Neutrophil (primary cell): ENCODE data around the gene BSPRY.

ENCODE experiments used
- H3K27ac ChIP-seq: fragments of 200-600 bp; sonication (generic); 2 replicates; pipeline ENCODE4 v1.5.1; 2016; ENCODE audit warnings: mild to moderate bottlenecking, moderate library complexity
- H3K27me3 ChIP-seq: fragments of 200-600 bp; sonication (generic); 2 replicates; pipeline ENCODE4 v1.6.0; 2016; ENCODE audit warnings: mild to moderate bottlenecking
- H3K36me3 ChIP-seq: fragments of 200-600 bp; sonication (generic); 2 replicates; pipeline ENCODE4 v1.5.1; 2017
- H3K4me1 ChIP-seq, 2 experiments: fragments of 200-600 bp in 1 of 2; sonication (generic) in 1 of 2; 1 replicate in 1 of 2; 2 replicates in 1 of 2; pipeline versions ENCODE4 v1.5.1 to v1.6.1; 2013 to 2016; ENCODE audit warnings: low read depth in 1 of 2, low read length in 1 of 2, mild to moderate bottlenecking in 1 of 2, moderate library complexity in 1 of 2; ENCODE audit not compliant: control insufficient read depth in 1 of 2, insufficient read depth in 1 of 2
- H3K4me3 ChIP-seq, 2 experiments: fragments of 200-600 bp in 1 of 2; sonication (generic) in 1 of 2; 1 replicate in 1 of 2; 2 replicates in 1 of 2; pipeline ENCODE4 v1.5.1; 2013 to 2016; ENCODE audit warnings: low read depth in 1 of 2, low read length in 1 of 2, mild to moderate bottlenecking in 1 of 2, moderate library complexity in 1 of 2
- H3K9me3 ChIP-seq: fragments of 200-600 bp; sonication (generic); 2 replicates; pipeline ENCODE4 v1.5.1; 2016
- TF ChIP-seq, protein P1 (sequence below): fragments of 200-600 bp; sonication (generic); IDR thresholded peaks from 2 replicates; pipeline ENCODE4 v1.5.1; 2016; ENCODE audit warnings: antibody characterized with exemption

BSPRY gene

DNA sequence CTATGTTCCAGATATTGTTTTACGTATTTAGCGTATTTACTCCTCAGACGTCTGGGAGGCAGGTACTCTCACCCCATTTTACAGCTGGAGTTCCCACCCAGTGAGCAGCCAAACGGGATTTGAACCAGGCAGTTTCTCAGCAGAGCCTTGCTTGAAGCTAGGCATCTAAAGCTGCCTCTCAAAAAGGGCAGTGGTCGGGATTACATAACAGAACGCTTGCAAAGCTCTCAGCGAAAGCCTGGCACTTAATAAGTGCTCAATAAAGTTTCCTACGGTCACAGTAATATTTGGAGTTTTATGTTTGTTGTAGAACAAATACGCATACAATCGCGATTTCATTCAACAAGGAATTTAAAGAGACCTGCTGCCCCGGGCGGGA lies 286 bp upstream of the BSPRY start:
- H3K4me3 ChIP-seq = peak overlapping the region; percentile 54 to 61
- H3K27ac ChIP-seq = no peak overlapping the region
- no peaks in the 10 kb centered on the region for H3K36me3 ChIP-seq
- TF ChIP-seq, protein P1, sequence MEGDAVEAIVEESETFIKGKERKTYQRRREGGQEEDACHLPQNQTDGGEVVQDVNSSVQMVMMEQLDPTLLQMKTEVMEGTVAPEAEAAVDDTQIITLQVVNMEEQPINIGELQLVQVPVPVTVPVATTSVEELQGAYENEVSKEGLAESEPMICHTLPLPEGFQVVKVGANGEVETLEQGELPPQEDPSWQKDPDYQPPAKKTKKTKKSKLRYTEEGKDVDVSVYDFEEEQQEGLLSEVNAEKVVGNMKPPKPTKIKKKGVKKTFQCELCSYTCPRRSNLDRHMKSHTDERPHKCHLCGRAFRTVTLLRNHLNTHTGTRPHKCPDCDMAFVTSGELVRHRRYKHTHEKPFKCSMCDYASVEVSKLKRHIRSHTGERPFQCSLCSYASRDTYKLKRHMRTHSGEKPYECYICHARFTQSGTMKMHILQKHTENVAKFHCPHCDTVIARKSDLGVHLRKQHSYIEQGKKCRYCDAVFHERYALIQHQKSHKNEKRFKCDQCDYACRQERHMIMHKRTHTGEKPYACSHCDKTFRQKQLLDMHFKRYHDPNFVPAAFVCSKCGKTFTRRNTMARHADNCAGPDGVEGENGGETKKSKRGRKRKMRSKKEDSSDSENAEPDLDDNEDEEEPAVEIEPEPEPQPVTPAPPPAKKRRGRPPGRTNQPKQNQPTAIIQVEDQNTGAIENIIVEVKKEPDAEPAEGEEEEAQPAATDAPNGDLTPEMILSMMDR = no peak
- peaks cover 27% of the 10 kb centered on the region for H3K27me3 ChIP-seq
- H3K4me1 ChIP-seq = peaks cover 17 to 19% of the 10 kb centered on the region in 2 experiments
- H3K9me3 ChIP-seq = no peaks in the 10 kb centered on the region

GRCh38 chr9:113350107-113350661 lies 843 bp downstream of the BSPRY start:
- Histone ChIP-seq H3K27ac (no peak overlapping the region), H3K9me3 (no peaks in the 10 kb centered on the region), H3K27me3 (peaks cover 27% of the 10 kb centered on the region), H3K4me3 (peak overlapping the region; percentile 54 to 61), H3K4me1 (peaks cover 17 to 19% of the 10 kb centered on the region in 2 experiments), H3K36me3 (no peaks in the 10 kb centered on the region)
- TF ChIP-seq, protein P1 = no peak

DNA sequence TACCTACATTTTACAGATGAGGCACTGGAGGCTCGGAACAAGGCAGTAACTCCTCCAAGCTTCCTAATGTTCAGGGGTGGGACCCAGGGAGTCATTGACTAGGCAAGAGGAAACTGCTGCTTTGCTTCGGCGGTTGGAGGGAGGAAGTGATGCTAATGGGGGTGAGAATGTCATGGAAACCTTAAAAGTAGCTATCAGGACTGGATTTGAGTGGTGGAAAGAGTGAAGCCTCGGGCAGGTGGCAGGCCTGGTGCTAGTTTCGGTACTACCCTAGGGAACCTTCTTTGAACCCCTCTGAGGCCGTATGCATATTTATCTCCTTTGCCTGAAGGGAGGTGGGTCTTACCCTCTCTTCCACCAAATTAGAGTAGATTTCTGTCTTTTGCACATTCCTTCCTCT lies 1.6 kb downstream of the BSPRY start:
- TF ChIP-seq, protein P1 = no peak
- peaks cover 17 to 19% of the 10 kb centered on the region in 2 experiments for H3K4me1 ChIP-seq
- no peaks in the 10 kb centered on the region for H3K9me3 ChIP-seq
- H3K27me3 ChIP-seq = peaks cover 27% of the 10 kb centered on the region
- H3K27ac ChIP-seq = no peak overlapping the region
- H3K4me3 ChIP-seq = peak overlapping the region in 1 of 2 experiments; percentile 61
- no peaks in the 10 kb centered on the region for H3K36me3 ChIP-seq

GRCh38 chr9:113352006-113352405 lies 2.7 kb downstream of the BSPRY start:
- no peak overlapping the region for H3K4me3 ChIP-seq
- TF ChIP-seq, protein P1 = no peak
- H3K27me3 ChIP-seq = peaks cover 27% of the 10 kb centered on the region
- H3K9me3 ChIP-seq = no peaks in the 10 kb centered on the region
- H3K36me3 ChIP-seq = no peaks in the 10 kb centered on the region
- H3K27ac ChIP-seq = no peak overlapping the region
- peaks cover 17 to 19% of the 10 kb centered on the region in 2 experiments for H3K4me1 ChIP-seq

- H3K27ac ChIP-seq = no peak overlapping the region
- H3K9me3 ChIP-seq = no peaks in the 10 kb centered on the region
- H3K27me3 ChIP-seq = peaks cover 27% of the 10 kb centered on the region
These were observed 3.1 kb downstream of the BSPRY start for GRCh38 chr9:113352411-113352810.

More at GRCh38 chr9:113352411-113352810, 3.1 kb downstream of the BSPRY start:
- no peaks in the 10 kb centered on the region for H3K36me3 ChIP-seq
- no peak overlapping the region for H3K4me3 ChIP-seq
- TF ChIP-seq, protein P1 = no peak
- peaks cover 17 to 19% of the 10 kb centered on the region in 2 experiments for H3K4me1 ChIP-seq
